Adrenal gland (tissue), 12 donors: Measurements from ENCODE around the gene GTF2A1L. TPM values are rescaled to one million over a fixed set of nuclear protein-coding genes. Genes with fewer than 3 reads are reported as not detected.

Experiments used
- DNase-seq, 7 donors: peaks; one replicate each; pipeline ENCODE4 v3.0.0-alpha.2; 2019 to 2020
- H3K27ac ChIP-seq, 5 donors: fragments of 200-600 bp; sonication (generic) in 4 of 5; 1 replicate in 3 of 5; 2 replicates in 2 of 5; pipeline versions ENCODE4 v1.5.1 to v1.8.0; 2016 to 2020; ENCODE audit warnings: mild to moderate bottlenecking in 1 of 5
- H3K27me3 ChIP-seq: fragments of 200-600 bp; 2 replicates; pipeline ENCODE4 v1.8.0; 2021
- H3K36me3 ChIP-seq, 2 donors: fragments of 200-600 bp; replicated peaks in 1 of 2; 1 replicate in 1 of 2; 2 replicates in 1 of 2; pipeline versions ENCODE4 v1.5.1 to v1.8.0; 2018 to 2022
- H3K4me1 ChIP-seq, 2 donors: fragments of 200-600 bp; replicated peaks in 1 of 2; 1 replicate in 1 of 2; 2 replicates in 1 of 2; pipeline versions ENCODE4 v1.5.1 to v1.8.0; 2018 to 2021
- H3K4me3 ChIP-seq, 4 donors: fragments of 200-600 bp; sonication (generic) in 3 of 4; one replicate each; pipeline ENCODE4 v1.5.1; 2016 to 2018
- H3K9me3 ChIP-seq, 3 donors: fragments of 200-600 bp; sonication (generic) in 1 of 3; replicated peaks in 1 of 3; 1 replicate in 2 of 3; 2 replicates in 1 of 3; pipeline versions ENCODE4 v1.5.1 to v1.8.0; 2016 to 2021
- POLR2A ChIP-seq, 2 donors: fragments of 450-650 bp; IDR thresholded peaks; one replicate each; pipeline ENCODE4 v1.6.1; 2017; ENCODE audit warnings: antibody characterized with exemption in 2 of 2, mild to moderate bottlenecking in 2 of 2, moderate library complexity in 1 of 2
- WGBS, 4 donors: extraction: QIAGEN DNeasy Blood & Tissue Kit in 2 of 4; methylation state at CpG; one replicate each; pipeline versions ENCODE4 v1.1.5 to v1.1.7; 2013 to 2017; 5-methylcytosine and 5-hydroxymethylcytosine counted together
- intact Hi-C, 2 donors: fragments of 100-400 bp; cut with DNase I; formaldehyde crosslinking; loops; one replicate each; pipeline versions ENCODE4 v1.14.1 to v1.15.0; 2022 to 2023
- polyA plus RNA-seq, 3 donors: library from polyadenylated mRNA; stranded (reverse); fragments of 200-250 nt in 2 of 3; fragments of 350-450 nt in 1 of 3; fragmentation: Illumina TruSeq in 1 of 3; extraction: RNeasy Lipid Tissue Mini Kit (QIAGEN cat#74804) in 1 of 3; gene quantifications; one replicate each; pipeline ENCODE4 v1.2.3, GENCODE V29; 2013 to 2014
- total RNA-seq, 9 donors: library from RNA; depleted of rRNA in 4 of 9; stranded (reverse); fragments of >200 nt in 4 of 9; fragments of 120-200 nt in 1 of 9; fragmentation: NEBNext Ultra II Directional in 1 of 9; extraction: Animal tissue kit (Norgen Biotek cat#: 25700) in 1 of 9; gene quantifications; one replicate each; pipeline versions ENCODE4 v1.1.0 to v1.2.4, GENCODE V29; 2013 to 2023
- TF ChIP-seq, protein P1 (sequence below), 6 experiments: fragments of 450-650 bp in 4 of 6; fragments of 200-600 bp in 2 of 6; sonication (generic) in 1 of 6; IDR thresholded peaks; 1 replicate in 5 of 6; 2 replicates in 1 of 6; pipeline versions ENCODE4 v1.5.1 to v1.8.0; 2016 to 2021; ENCODE audit warnings: antibody characterized with exemption in 6 of 6, mild to moderate bottlenecking in 2 of 6, moderate library complexity in 1 of 6
- donor health status: healthy with polysubstance abuse.
- donor health status: Bipolar disorder and iron deficiency.
- donor health status: DM: yes; HTN: yes; CAD: no.
- donor health status: DM: no; HTN: no; CAD: no.
- donor health status: DM: no; HTN: no; CAD: no.
- donor health status: DM: yes; HTN: yes; CAD: no.

Gene GTF2A1L
- total and polyA plus RNA-seq, 12 donors = 0.11 to 3.3 (median 0.84) TPM; not detected in 6

DNA sequence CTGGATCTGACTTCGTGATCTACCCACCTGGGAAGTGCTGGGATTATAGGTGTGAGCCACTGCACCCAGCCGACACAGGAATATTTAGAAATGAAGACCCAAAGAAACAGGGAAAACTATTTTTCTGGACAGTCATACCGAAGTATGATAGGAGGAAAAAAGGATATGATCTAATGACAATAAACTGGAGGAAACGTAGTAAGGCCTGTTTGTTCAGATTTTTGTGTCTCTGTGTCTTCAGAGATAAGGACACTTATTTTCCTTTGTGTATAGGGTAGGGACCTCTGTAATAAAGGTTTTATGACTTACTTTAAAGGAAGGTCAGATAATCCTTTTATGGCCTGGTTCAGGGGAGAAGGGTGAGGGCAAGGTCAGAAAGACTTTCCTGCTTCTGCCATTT lies 55.9 kb downstream of the GTF2A1L start:
- Histone ChIP-seq H3K27ac (no peak overlapping the region), H3K4me1 (no peaks in the 10 kb centered on the region), H3K27me3 (no peaks in the 10 kb centered on the region), H3K9me3 (no peaks in the 10 kb centered on the region), H3K4me3 (no peak overlapping the region), H3K36me3 (no peaks in the 10 kb centered on the region)
- intact Hi-C loops = no loop called here
- no peak for DNase-seq
- 80 to 89% (median 86%) methylated on average over 4 of the region's 4 CpGs for WGBS, 4 donors
- no peak for TF ChIP-seq POLR2A (IDR thresholded peaks at IDR 0.05)

DNA sequence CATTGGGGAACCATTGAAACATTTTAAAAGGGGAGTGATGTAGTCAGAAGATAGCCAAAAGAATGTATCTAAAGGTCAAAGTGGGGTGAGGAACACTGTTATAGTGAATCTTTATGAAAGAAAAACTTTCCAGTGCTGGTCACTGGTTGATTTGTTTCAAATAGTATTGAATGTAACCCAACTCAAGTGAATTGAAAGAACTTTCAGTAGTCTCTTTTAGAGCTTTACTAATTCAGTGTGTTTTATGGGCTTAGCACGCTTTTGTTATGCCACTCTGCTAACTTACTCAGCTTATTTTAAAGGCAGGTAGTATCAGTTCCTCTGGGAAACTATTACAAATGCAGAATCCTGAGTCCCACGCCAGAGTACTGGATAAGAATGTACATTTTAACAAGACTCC lies 57.3 kb downstream of the GTF2A1L start:
- intact Hi-C loops = no loop called here
- 83 to 94% (median 89%) methylated on average over 2 of the region's 2 CpGs for WGBS, 4 donors
- Histone ChIP-seq H3K27me3 (no peaks in the 10 kb centered on the region), H3K9me3 (no peaks in the 10 kb centered on the region), H3K36me3 (no peaks in the 10 kb centered on the region), H3K4me1 (no peaks in the 10 kb centered on the region), H3K27ac (no peak overlapping the region), H3K4me3 (no peak overlapping the region)
- no peak for DNase-seq
- no peak for TF ChIP-seq POLR2A (IDR thresholded peaks at IDR 0.05)
- TF ChIP-seq, protein P1, sequence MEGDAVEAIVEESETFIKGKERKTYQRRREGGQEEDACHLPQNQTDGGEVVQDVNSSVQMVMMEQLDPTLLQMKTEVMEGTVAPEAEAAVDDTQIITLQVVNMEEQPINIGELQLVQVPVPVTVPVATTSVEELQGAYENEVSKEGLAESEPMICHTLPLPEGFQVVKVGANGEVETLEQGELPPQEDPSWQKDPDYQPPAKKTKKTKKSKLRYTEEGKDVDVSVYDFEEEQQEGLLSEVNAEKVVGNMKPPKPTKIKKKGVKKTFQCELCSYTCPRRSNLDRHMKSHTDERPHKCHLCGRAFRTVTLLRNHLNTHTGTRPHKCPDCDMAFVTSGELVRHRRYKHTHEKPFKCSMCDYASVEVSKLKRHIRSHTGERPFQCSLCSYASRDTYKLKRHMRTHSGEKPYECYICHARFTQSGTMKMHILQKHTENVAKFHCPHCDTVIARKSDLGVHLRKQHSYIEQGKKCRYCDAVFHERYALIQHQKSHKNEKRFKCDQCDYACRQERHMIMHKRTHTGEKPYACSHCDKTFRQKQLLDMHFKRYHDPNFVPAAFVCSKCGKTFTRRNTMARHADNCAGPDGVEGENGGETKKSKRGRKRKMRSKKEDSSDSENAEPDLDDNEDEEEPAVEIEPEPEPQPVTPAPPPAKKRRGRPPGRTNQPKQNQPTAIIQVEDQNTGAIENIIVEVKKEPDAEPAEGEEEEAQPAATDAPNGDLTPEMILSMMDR (IDR thresholded peaks at IDR 0.05) = no peak

DNA sequence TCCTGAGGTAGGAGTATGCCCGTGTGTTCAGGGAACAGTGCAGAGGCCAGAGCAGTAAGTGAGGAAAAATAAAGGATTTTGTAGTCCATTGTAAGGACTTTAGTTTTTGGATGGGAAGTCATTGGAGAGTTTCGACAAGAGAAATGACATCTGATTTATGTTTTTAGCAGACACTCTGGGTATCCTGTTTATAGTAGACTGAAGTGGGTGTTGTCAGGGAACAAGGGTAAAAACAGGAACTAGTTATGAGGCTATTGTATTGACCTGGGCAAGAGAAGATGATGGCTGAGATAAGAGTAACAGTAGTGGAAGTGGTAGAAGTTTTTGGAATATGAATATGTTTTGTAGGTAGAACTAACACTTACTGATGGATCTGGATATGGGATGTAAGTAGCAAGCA lies 59.8 kb downstream of the GTF2A1L start:
- H3K9me3 ChIP-seq = no peaks in the 10 kb centered on the region
- H3K4me3 ChIP-seq = no peak overlapping the region
- no peak for DNase-seq
- no peak for TF ChIP-seq POLR2A (IDR thresholded peaks at IDR 0.05)
- TF ChIP-seq, protein P1 (IDR thresholded peaks at IDR 0.05) = no peak
- H3K27me3 ChIP-seq = no peaks in the 10 kb centered on the region
- intact Hi-C loops = no loop called here
- H3K36me3 ChIP-seq = no peaks in the 10 kb centered on the region
- H3K27ac ChIP-seq = no peak overlapping the region
- no peaks in the 10 kb centered on the region for H3K4me1 ChIP-seq
- WGBS, 4 donors = 38 to 60% (median 46%) methylated on average over 2 of the region's 2 CpGs

DNA sequence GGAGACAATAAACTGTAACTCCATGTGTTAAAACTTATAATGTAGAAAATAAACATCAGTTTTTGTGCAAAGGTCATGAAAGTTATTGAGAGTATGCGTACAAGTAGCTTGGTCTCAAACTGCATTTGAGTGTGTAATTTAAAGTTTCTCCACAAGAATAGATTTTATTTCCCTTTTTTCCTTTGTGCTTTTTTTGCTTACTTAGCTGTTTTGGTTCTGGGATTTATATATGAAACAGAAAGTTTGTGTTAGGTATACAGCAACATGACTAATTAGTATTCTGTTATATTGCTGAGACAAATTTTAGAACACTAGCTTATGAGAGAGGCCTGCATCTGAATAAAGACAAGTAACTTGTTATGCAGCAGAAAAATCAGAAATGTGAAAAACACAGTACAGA lies 67.5 kb downstream of the GTF2A1L start:
- DNase-seq = no peak
- 89 to 93% (median 91%) methylated on average over 1 of the region's 1 CpG for WGBS, 4 donors
- Histone ChIP-seq H3K9me3 (no peaks in the 10 kb centered on the region), H3K27ac (no peak overlapping the region), H3K27me3 (no peaks in the 10 kb centered on the region), H3K4me1 (no peaks in the 10 kb centered on the region), H3K4me3 (no peak overlapping the region), H3K36me3 (no peaks in the 10 kb centered on the region)
- intact Hi-C loops = no loop called here
- no peak for TF ChIP-seq POLR2A (IDR thresholded peaks at IDR 0.05)
- TF ChIP-seq, protein P1 (IDR thresholded peaks at IDR 0.05) = no peak

DNA sequence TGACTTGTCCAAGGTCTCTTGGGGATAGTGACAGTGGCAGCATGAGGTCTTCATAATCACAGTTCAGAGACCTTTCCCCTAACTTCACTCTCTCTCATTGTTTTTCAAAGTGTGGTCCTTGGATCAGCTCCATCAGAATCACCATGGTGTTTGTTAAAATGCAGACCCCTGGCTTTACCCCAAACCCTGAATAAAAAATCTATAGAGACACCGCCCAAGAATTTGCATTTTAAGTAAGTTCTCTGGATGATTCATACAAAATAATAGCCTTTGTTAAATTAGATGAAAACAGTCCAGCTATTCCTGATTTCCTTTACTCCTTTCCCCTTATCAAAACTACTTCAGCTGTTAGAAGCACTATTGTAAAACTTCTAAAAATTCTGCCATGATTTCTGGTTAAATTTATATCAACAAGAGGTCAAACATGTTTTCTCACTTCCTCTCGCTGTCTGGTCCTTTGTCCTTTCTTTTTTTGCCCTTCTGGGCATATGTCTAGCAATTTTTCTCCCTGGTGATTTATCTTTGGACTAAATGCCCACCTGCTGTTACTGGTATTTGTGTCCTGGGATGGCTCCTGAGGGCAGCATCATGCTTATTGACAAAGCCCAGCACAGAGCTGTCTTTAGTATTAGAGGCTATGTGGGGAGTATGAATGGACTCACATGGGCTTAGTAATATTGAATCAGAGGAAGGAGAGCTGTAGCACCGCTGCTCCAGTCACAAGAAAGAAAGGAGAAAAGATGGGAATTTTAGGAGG lies 74.5 kb downstream of the GTF2A1L start:
- no peaks in the 10 kb centered on the region for H3K4me1 ChIP-seq
- no peak for TF ChIP-seq POLR2A (IDR thresholded peaks at IDR 0.05)
- TF ChIP-seq, protein P1 (IDR thresholded peaks at IDR 0.05) = no peak
- intact Hi-C loops = no loop called here
- H3K27ac ChIP-seq = no peak overlapping the region
- H3K9me3 ChIP-seq = no peaks in the 10 kb centered on the region
- H3K27me3 ChIP-seq = no peaks in the 10 kb centered on the region
- DNase-seq = no peak
- no peaks in the 10 kb centered on the region for H3K36me3 ChIP-seq
- WGBS, 4 donors = 81 to 88% (median 83%) methylated on average over 3 of the region's 3 CpGs
- H3K4me3 ChIP-seq = no peak overlapping the region
